KMS-11 (cell line): ENCODE measurements around the gene ADORA1.

Experiments used
- H2AFZ ChIP-seq: fragments of 200-600 bp; sonication (generic); 2 replicates; pipeline ENCODE4 v1.6.1; 2016; ENCODE audit warnings: antibody characterized with exemption, mixed run types, low read depth
- H3K27ac ChIP-seq: fragments of 200-600 bp; sonication (generic); 2 replicates; pipeline ENCODE4 v1.6.1; 2016; ENCODE audit warnings: mild to moderate bottlenecking, mixed run types
- H3K27me3 ChIP-seq: fragments of 200-600 bp; sonication (generic); 2 replicates; pipeline ENCODE4 v1.6.1; 2017; ENCODE audit warnings: mild to moderate bottlenecking, low read depth, mixed run types, moderate library complexity; ENCODE audit not compliant: insufficient read depth
- H3K36me3 ChIP-seq: fragments of 200-600 bp; sonication (generic); 2 replicates; pipeline ENCODE4 v1.6.1; 2017; ENCODE audit warnings: mild to moderate bottlenecking, mixed run types; ENCODE audit not compliant: insufficient read depth
- H3K4me1 ChIP-seq: fragments of 200-600 bp; sonication (generic); 2 replicates; pipeline ENCODE4 v1.6.1; 2016; ENCODE audit warnings: mild to moderate bottlenecking, low read depth, mixed run types; ENCODE audit not compliant: poor library complexity, severe bottlenecking
- H3K4me2 ChIP-seq: fragments of 200-600 bp; sonication (generic); 2 replicates; pipeline ENCODE4 v1.7.0; 2016; ENCODE audit warnings: mild to moderate bottlenecking, mixed run types
- H3K4me3 ChIP-seq: fragments of 200-600 bp; sonication (generic); IDR thresholded peaks from 2 replicates; pipeline ENCODE4 v1.6.1; 2017; ENCODE audit warnings: low read depth, low read length, mixed read lengths; ENCODE audit not compliant: insufficient read depth
- H3K79me2 ChIP-seq: fragments of 200-600 bp; sonication (generic); 2 replicates; pipeline ENCODE4 v1.6.1; 2016; ENCODE audit warnings: low read depth, mixed run types; ENCODE audit not compliant: insufficient read depth
- H3K9ac ChIP-seq: fragments of 200-600 bp; sonication (generic); 2 replicates; pipeline ENCODE4 v1.6.1; 2016; ENCODE audit warnings: mild to moderate bottlenecking, mixed run types
- H4K20me1 ChIP-seq: fragments of 200-600 bp; sonication (generic); 2 replicates; pipeline ENCODE4 v1.6.1; 2016; ENCODE audit warnings: mild to moderate bottlenecking, mixed run types; ENCODE audit not compliant: insufficient read depth
- TF ChIP-seq, protein P1 (sequence below): fragments of 200-600 bp; sonication (generic); conservative IDR thresholded peaks from 2 replicates; pipeline ENCODE4 v1.6.1; 2017; ENCODE audit warnings: low read depth, mild to moderate bottlenecking, antibody characterized with exemption, low read length, moderate library complexity, mixed read lengths

ADORA1 gene

GRCh38 chr1:203097001-203097400 is 30.5 kb upstream of the ADORA1 start:
- H3K4me3 ChIP-seq: no peak overlapping the region

GRCh38 chr1:203098445-203098844 is 29.1 kb upstream of the ADORA1 start:
- no peaks in the 10 kb centered on the region for H3K4me1 ChIP-seq
- no peaks in the 10 kb centered on the region for H3K27me3 ChIP-seq
- H3K4me3 ChIP-seq: no peak overlapping the region
- H2AFZ ChIP-seq: no peak overlapping the region
- no peaks in the 10 kb centered on the region for H4K20me1 ChIP-seq
- H3K36me3 ChIP-seq: no peaks in the 10 kb centered on the region
- H3K79me2 ChIP-seq: no peaks in the 10 kb centered on the region
- TF ChIP-seq, protein P1, sequence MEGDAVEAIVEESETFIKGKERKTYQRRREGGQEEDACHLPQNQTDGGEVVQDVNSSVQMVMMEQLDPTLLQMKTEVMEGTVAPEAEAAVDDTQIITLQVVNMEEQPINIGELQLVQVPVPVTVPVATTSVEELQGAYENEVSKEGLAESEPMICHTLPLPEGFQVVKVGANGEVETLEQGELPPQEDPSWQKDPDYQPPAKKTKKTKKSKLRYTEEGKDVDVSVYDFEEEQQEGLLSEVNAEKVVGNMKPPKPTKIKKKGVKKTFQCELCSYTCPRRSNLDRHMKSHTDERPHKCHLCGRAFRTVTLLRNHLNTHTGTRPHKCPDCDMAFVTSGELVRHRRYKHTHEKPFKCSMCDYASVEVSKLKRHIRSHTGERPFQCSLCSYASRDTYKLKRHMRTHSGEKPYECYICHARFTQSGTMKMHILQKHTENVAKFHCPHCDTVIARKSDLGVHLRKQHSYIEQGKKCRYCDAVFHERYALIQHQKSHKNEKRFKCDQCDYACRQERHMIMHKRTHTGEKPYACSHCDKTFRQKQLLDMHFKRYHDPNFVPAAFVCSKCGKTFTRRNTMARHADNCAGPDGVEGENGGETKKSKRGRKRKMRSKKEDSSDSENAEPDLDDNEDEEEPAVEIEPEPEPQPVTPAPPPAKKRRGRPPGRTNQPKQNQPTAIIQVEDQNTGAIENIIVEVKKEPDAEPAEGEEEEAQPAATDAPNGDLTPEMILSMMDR: no peak
- no peak overlapping the region for H3K9ac ChIP-seq
- no peak overlapping the region for H3K27ac ChIP-seq
- no peak overlapping the region for H3K4me2 ChIP-seq

More at GRCh38 chr1:203097001-203097400, 30.5 kb upstream of the ADORA1 start:
- no peak overlapping the region for H3K4me2 ChIP-seq
- H3K4me1 ChIP-seq: no peaks in the 10 kb centered on the region
- no peaks in the 10 kb centered on the region for H3K79me2 ChIP-seq
- H3K27me3 ChIP-seq: no peaks in the 10 kb centered on the region; the same call in 1 of the 2 replicates
- TF ChIP-seq, protein P1: no peak
- H3K9ac ChIP-seq: no peak overlapping the region
- H3K27ac ChIP-seq: no peak overlapping the region
- no peaks in the 10 kb centered on the region for H4K20me1 ChIP-seq
- H3K36me3 ChIP-seq: no peaks in the 10 kb centered on the region
- no peak overlapping the region for H2AFZ ChIP-seq

DNA sequence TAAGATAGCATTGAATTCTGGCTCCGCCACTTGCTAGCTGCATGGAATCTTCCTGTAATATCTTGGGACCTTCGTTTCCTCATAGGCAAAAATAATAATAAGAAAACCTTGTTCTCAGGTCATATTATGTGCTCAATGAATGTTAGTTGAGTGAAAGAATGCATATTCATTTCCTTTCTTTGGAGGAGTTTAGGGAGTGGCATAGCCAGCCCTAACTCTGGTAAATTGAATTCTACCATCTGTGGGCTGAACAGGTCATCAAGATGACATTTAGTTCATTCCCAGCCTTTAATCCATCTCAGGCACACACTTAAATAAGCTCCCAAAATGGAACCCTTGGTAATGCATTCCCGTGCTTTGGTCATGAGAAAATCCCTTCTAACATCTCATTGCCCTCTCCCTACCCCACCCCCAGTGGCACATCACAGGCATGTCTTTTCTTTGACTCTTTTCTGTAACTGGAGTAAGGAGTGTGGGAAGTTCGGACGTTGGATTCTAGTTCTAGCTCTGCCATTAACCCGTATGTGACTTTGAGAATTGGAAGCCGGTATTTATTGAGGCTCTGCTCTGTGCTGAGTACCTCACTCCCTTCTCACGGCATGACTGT is 28.5 kb upstream of the ADORA1 start:
- Histone ChIP-seq H4K20me1 (no peaks in the 10 kb centered on the region), H3K9ac (no peak overlapping the region), H3K4me1 (no peaks in the 10 kb centered on the region), H3K36me3 (no peaks in the 10 kb centered on the region), H2AFZ (no peak overlapping the region), H3K79me2 (no peaks in the 10 kb centered on the region), H3K4me2 (no peak overlapping the region), H3K4me3 (no peak overlapping the region), H3K27ac (no peak overlapping the region), H3K27me3 (no peaks in the 10 kb centered on the region)
- TF ChIP-seq, protein P1: no peak

DNA sequence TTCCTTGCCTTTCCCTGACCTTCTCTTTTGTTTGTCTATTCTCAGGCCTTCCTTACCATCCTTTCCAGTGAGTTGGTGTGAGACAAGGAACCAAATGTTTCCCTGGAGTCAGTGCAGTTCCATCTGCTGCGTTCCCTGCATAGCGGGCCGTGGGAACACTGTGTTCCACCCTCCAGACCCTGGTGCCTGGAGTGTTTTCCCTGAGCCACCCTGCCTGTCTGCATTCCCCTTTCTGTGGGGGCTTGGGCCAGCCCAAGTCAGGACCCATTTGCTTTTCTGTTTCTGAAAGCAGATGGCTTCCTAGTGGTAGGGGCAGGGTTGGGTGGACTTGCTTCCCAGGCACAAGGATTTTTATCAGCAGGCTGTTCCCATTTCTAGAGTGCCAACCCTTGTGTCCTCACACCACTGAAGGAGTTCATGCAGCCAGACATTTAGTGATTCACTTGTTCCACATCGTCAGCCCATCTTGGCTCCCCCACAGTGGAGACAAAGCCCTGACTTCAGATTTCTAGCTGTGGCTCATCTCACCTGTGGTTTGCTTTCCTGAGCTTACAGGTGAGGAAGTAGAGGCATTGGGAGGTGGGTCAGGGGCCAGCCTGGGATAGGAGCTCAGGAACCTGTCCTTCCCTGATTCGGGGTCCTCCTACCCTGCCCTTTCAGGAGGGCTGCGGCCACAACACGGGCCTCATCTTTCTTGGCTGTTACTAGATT is 27.6 kb upstream of the ADORA1 start:
- Histone ChIP-seq H3K9ac (no peak overlapping the region), H3K27me3 (no peaks in the 10 kb centered on the region), H3K4me2 (no peak overlapping the region), H3K27ac (no peak overlapping the region), H3K4me3 (no peak overlapping the region), H3K4me1 (no peaks in the 10 kb centered on the region), H4K20me1 (no peaks in the 10 kb centered on the region), H3K36me3 (no peaks in the 10 kb centered on the region), H3K79me2 (no peaks in the 10 kb centered on the region), H2AFZ (no peak overlapping the region)
- TF ChIP-seq, protein P1: no peak
